Mesenchymal stem cell (in vitro differentiated cells and primary cell): ENCODE data around the gene SLC25A39.

Experiments used
- DNase-seq: peaks from one replicate; pipeline ENCODE4 v3.0.0-alpha.2; 2013
- H2AFZ ChIP-seq: one replicate; pipeline ENCODE4 v1.6.1; 2013; ENCODE audit warnings: low read depth, mild to moderate bottlenecking, control low read depth, inconsistent platforms, low read length, moderate library complexity
- H2AK5ac ChIP-seq: 2 replicates; pipeline ENCODE4 v1.6.1; 2013; ENCODE audit warnings: low read length, moderate library complexity, mild to moderate bottlenecking, inconsistent platforms; ENCODE audit not compliant: severe bottlenecking
- H2BK120ac ChIP-seq: one replicate; pipeline ENCODE4 v1.6.1; 2013; ENCODE audit warnings: low read depth, mild to moderate bottlenecking, inconsistent platforms, low read length, moderate library complexity
- H2BK12ac ChIP-seq, 2 experiments: one replicate each; pipeline ENCODE4 v1.6.1; 2013; ENCODE audit warnings: inconsistent platforms in 2 of 2, low read length in 2 of 2, mild to moderate bottlenecking in 2 of 2, moderate library complexity in 2 of 2, control low read depth in 1 of 2
- H2BK15ac ChIP-seq: one replicate; pipeline ENCODE4 v1.6.1; 2013; ENCODE audit warnings: mild to moderate bottlenecking, low read depth, inconsistent platforms; ENCODE audit not compliant: poor library complexity, severe bottlenecking
- H2BK5ac ChIP-seq: 2 replicates; pipeline ENCODE4 v1.6.1; 2013; ENCODE audit warnings: low read depth, mild to moderate bottlenecking, low read length, control low read depth, inconsistent platforms; ENCODE audit not compliant: poor library complexity, severe bottlenecking
- H3K14ac ChIP-seq, 2 experiments: one replicate each; pipeline ENCODE4 v1.6.1; 2013; ENCODE audit warnings: inconsistent platforms in 2 of 2, low read length in 2 of 2, control low read depth in 1 of 2, mild to moderate bottlenecking in 1 of 2, moderate library complexity in 1 of 2
- H3K18ac ChIP-seq, 2 experiments: one replicate each; pipeline ENCODE4 v1.6.1; 2013; ENCODE audit warnings: inconsistent platforms in 2 of 2, low read length in 2 of 2, control low read depth in 1 of 2, low read depth in 1 of 2, mild to moderate bottlenecking in 1 of 2
- H3K23ac ChIP-seq, 2 experiments: one replicate each; pipeline ENCODE4 v1.6.1; 2013; ENCODE audit warnings: inconsistent platforms in 2 of 2, low read length in 2 of 2, mild to moderate bottlenecking in 2 of 2, moderate library complexity in 2 of 2, control low read depth in 1 of 2
- H3K27ac ChIP-seq: 2 replicates; pipeline ENCODE4 v1.5.1; 2013; ENCODE audit warnings: mild to moderate bottlenecking, moderate library complexity, low read length, control low read depth, inconsistent platforms; ENCODE audit not compliant: poor library complexity, severe bottlenecking
- H3K27me3 ChIP-seq, 2 experiments: 2 replicates each; pipeline versions ENCODE4 v1.6.1 to v1.7.0; 2013; ENCODE audit warnings: low read length in 2 of 2, mild to moderate bottlenecking in 2 of 2, moderate library complexity in 2 of 2, control low read depth in 1 of 2, inconsistent platforms in 1 of 2; ENCODE audit not compliant: control insufficient read depth in 1 of 2, insufficient read depth in 1 of 2
- H3K36me3 ChIP-seq, 2 experiments: 2 replicates each; pipeline versions ENCODE4 v1.6.1 to v1.7.0; 2013; ENCODE audit warnings: low read length in 2 of 2, control low read depth in 1 of 2, inconsistent platforms in 1 of 2, low read depth in 1 of 2, mild to moderate bottlenecking in 1 of 2; ENCODE audit not compliant: insufficient read depth in 2 of 2, control insufficient read depth in 1 of 2
- H3K4ac ChIP-seq, 2 experiments: one replicate each; pipeline ENCODE4 v1.6.1; 2013; ENCODE audit warnings: inconsistent platforms in 2 of 2, low read length in 2 of 2, mild to moderate bottlenecking in 2 of 2, moderate library complexity in 2 of 2, control low read depth in 1 of 2, low read depth in 1 of 2
- H3K4me1 ChIP-seq: 2 replicates; pipeline ENCODE4 v1.6.1; 2013; ENCODE audit warnings: low read depth, low read length, control low read depth; ENCODE audit not compliant: control insufficient read depth, insufficient read depth
- H3K4me2 ChIP-seq: 2 replicates; pipeline ENCODE4 v1.6.1; 2013; ENCODE audit warnings: low read length, mild to moderate bottlenecking, inconsistent platforms; ENCODE audit not compliant: poor library complexity, severe bottlenecking
- H3K4me3 ChIP-seq, 2 experiments: 2 replicates each; pipeline versions ENCODE4 v1.5.1 to v1.7.0; 2013; ENCODE audit warnings: low read length in 2 of 2, mild to moderate bottlenecking in 2 of 2, control low read depth in 1 of 2, low read depth in 1 of 2; ENCODE audit not compliant: insufficient read depth in 1 of 2
- H3K79me1 ChIP-seq: replicated peaks from 2 replicates; pipeline ENCODE4 v1.6.1; 2013; ENCODE audit warnings: mild to moderate bottlenecking, control low read depth, low read length, inconsistent platforms; ENCODE audit not compliant: poor library complexity, severe bottlenecking
- H3K9ac ChIP-seq: 2 replicates; pipeline ENCODE4 v1.7.0; 2013; ENCODE audit warnings: mild to moderate bottlenecking, low read length, moderate library complexity
- H3K9me3 ChIP-seq: 2 replicates; pipeline ENCODE4 v1.7.0; 2013; ENCODE audit warnings: mild to moderate bottlenecking, low read length; ENCODE audit not compliant: control insufficient read depth
- H4K8ac ChIP-seq: one replicate; pipeline ENCODE4 v1.6.1; 2013; ENCODE audit warnings: inconsistent platforms, mild to moderate bottlenecking, low read length, moderate library complexity
- H4K91ac ChIP-seq: one replicate; pipeline ENCODE4 v1.6.1; 2013; ENCODE audit warnings: mild to moderate bottlenecking, low read length, inconsistent platforms
- WGBS: methylation state at CpG from one replicate; pipeline ENCODE4 v1.1.7; 2013; ENCODE audit warnings: mixed read lengths; 5-methylcytosine and 5-hydroxymethylcytosine counted together

SLC25A39 gene

DNA sequence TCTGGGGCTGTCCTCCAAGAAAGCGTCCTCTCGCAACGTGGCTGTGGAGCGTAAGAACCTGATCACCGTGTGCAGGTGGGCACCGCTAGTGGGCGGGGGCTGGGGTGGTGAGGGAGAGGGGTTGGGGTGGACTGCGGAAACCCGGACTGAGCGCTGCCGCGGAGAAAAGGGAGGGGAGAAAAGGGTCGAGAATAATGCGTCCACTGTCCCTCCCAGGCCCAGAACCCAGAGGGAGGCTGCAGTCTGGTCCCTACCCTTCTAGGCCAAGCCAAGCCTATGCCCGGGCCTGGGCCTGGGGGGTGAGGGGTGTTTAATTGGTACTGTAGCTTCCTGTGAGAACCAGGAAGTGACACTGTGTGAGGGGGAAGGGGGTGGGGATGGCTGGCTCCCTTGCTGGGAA is 15.8 kb downstream of the SLC25A39 start:
- peaks cover 61 to 71% of the 10 kb centered on the region in 2 experiments for H3K27me3 ChIP-seq
- no peak overlapping the region for H2AK5ac ChIP-seq
- no peak overlapping the region for H3K18ac ChIP-seq
- H4K8ac ChIP-seq, result no peak overlapping the region
- H3K4me2 ChIP-seq, result peak overlapping the region; percentile 42
- no peak overlapping the region for H2BK12ac ChIP-seq
- H2AFZ ChIP-seq, result peak overlapping the region; percentile 32
- H2BK5ac ChIP-seq, result no peak overlapping the region
- H2BK15ac ChIP-seq, result no peak overlapping the region
- no peak overlapping the region for H3K23ac ChIP-seq
- no peaks in the 10 kb centered on the region for H3K9me3 ChIP-seq
- no peak overlapping the region for H3K4me3 ChIP-seq
- no peak overlapping the region for H3K9ac ChIP-seq
- H3K4ac ChIP-seq, result no peak overlapping the region
- H3K79me1 ChIP-seq, result no peaks in the 10 kb centered on the region
- H2BK120ac ChIP-seq, result no peak overlapping the region
- peaks cover 0 to 6% of the 10 kb centered on the region in 2 experiments for H3K36me3 ChIP-seq
- 5% methylated on average over 15 of the region's 15 CpGs for WGBS
- no peak overlapping the region for H3K27ac ChIP-seq
- H3K4me1 ChIP-seq, result peaks cover 21% of the 10 kb centered on the region
- H3K14ac ChIP-seq, result no peak overlapping the region
- no peak for DNase-seq
- H4K91ac ChIP-seq, result no peak overlapping the region

- H4K8ac ChIP-seq, result no peak within 1 kb of the TSS
- no peak within 1 kb of the TSS for H4K91ac ChIP-seq
- H3K27me3 ChIP-seq, result peaks cover 63 to 70% of the 10 kb centered on the region in 2 experiments
- DNase-seq, result peak; percentile 86
- H2BK12ac ChIP-seq, result no peak within 1 kb of the TSS
- peak within 1 kb of the TSS; percentile 54 to 56 for H3K4me3 ChIP-seq
- no peaks in the 10 kb centered on the region for H3K79me1 ChIP-seq
- H3K9me3 ChIP-seq, result no peaks in the 10 kb centered on the region
- H2BK5ac ChIP-seq, result no peak within 1 kb of the TSS
- peak within 1 kb of the TSS in 1 of 2 experiments; percentile 85 for H3K23ac ChIP-seq
- H3K9ac ChIP-seq, result no peak within 1 kb of the TSS
- peak within 1 kb of the TSS; percentile 32 for H2AFZ ChIP-seq
- no peak within 1 kb of the TSS for H3K4ac ChIP-seq
- no peak within 1 kb of the TSS for H2AK5ac ChIP-seq
- peak within 1 kb of the TSS in 1 of 2 experiments; percentile 18 for H3K18ac ChIP-seq
- 2% methylated on average over 24 of the region's 39 CpGs for WGBS
- H2BK120ac ChIP-seq, result no peak within 1 kb of the TSS
- no peak within 1 kb of the TSS for H3K14ac ChIP-seq
- peak within 1 kb of the TSS; percentile 94 for H3K4me2 ChIP-seq
- no peak within 1 kb of the TSS for H2BK15ac ChIP-seq
- peaks cover 0 to 6% of the 10 kb centered on the region in 2 experiments for H3K36me3 ChIP-seq
- H3K27ac ChIP-seq, result no peak within 1 kb of the TSS
- peaks cover 21% of the 10 kb centered on the region for H3K4me1 ChIP-seq
Observed at GRCh38 chr17:44308320-44308818, 16.3 kb downstream of the SLC25A39 start, which contains the start of gene RUNDC3A. Gene RUNDC3A (plus strand): TSS chr17:44308601. CDS start chr17:44308833, 232 bp downstream.

DNA sequence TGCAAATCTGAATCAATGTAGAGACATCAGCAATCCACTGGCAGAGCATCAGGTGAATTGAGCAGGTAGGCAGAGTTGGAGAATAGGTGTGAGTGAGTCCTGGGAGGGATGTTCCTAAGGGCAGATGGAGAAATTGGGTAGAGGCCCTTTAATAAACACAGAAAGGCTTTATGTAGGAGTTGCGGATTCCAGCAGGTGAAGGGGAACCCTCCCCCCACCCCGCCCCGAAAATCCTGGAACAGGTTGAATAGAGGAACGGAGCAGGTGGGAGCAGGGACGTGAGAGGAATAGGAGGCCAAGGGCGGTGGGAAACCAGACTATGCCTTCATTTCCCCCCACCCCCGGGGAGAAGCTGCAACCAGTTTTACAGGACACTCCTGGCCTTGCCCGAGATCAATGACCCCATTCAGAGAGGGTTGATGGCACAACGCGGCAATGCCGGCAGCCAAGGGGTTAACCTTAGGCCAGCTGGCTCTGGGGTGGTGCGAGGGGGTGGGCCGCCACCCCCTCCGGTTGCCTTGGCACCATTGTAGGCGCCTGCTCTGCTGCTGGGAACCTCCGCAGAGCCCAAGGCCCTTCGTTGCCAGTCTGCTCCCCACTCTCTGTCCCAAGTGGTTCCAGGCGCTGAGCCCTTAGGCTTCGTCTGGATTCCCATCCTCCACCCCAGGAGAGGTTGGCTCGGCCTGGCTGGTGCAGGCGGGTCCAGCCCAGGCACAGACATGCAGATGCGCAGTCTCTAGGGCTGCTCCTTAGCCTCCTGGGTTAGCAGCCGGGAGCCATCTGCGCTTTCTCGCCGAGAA is 17.0 kb downstream of the SLC25A39 start:
- no peak overlapping the region for H3K14ac ChIP-seq
- no peak overlapping the region for H3K9ac ChIP-seq

GRCh38 chr17:44304651-44305050 is 20.0 kb downstream of the SLC25A39 start:
- Histone ChIP-seq H4K91ac (no peak overlapping the region), H3K23ac (no peak overlapping the region), H2BK15ac (no peak overlapping the region), H2BK5ac (no peak overlapping the region), H3K27ac (no peak overlapping the region), H3K18ac (no peak overlapping the region), H3K27me3 (peaks cover 47 to 54% of the 10 kb centered on the region in 2 experiments), H3K79me1 (no peaks in the 10 kb centered on the region), H3K14ac (no peak overlapping the region), H4K8ac (no peak overlapping the region), H2BK12ac (no peak overlapping the region), H2AK5ac (no peak overlapping the region), H3K4ac (no peak overlapping the region), H3K4me1 (peaks cover 20% of the 10 kb centered on the region), H2BK120ac (no peak overlapping the region), H2AFZ (no peak overlapping the region), H3K4me2 (no peak overlapping the region), H3K36me3 (no peaks in the 10 kb centered on the region), H3K4me3 (no peak overlapping the region), H3K9ac (no peak overlapping the region), H3K9me3 (no peaks in the 10 kb centered on the region)
- no peak for DNase-seq

More for the DNA sequence above, 17.0 kb downstream of the SLC25A39 start:
- peak; percentile 75 for DNase-seq
- H2AK5ac ChIP-seq, result no peak overlapping the region
- H3K4me1 ChIP-seq, result peaks cover 21% of the 10 kb centered on the region
- no peak overlapping the region for H2BK12ac ChIP-seq
- under 1% methylated on average over 22 of the region's 26 CpGs for WGBS
- peaks cover 61 to 62% of the 10 kb centered on the region in 2 experiments for H3K27me3 ChIP-seq
- peak overlapping the region in 1 of 2 experiments; percentile 85 for H3K23ac ChIP-seq
- no peaks in the 10 kb centered on the region for H3K9me3 ChIP-seq
- H3K18ac ChIP-seq, result peak overlapping the region in 1 of 2 experiments; percentile 18
- peak overlapping the region; percentile 29 to 54 for H3K4me3 ChIP-seq
- H3K36me3 ChIP-seq, result no peaks in the 10 kb centered on the region
- H4K91ac ChIP-seq, result no peak overlapping the region
- no peak overlapping the region for H3K4ac ChIP-seq
- no peak overlapping the region for H2AFZ ChIP-seq
- no peak overlapping the region for H2BK15ac ChIP-seq
- H4K8ac ChIP-seq, result no peak overlapping the region
- no peak overlapping the region for H3K27ac ChIP-seq
- H2BK5ac ChIP-seq, result no peak overlapping the region
- no peak overlapping the region for H2BK120ac ChIP-seq
- H3K79me1 ChIP-seq, result no peaks in the 10 kb centered on the region
- H3K4me2 ChIP-seq, result peak overlapping the region; percentile 94
